Measurements from ENCODE around the gene DKK1. TPM values are rescaled to one million over a fixed set of nuclear protein-coding genes. Genes with fewer than 3 reads are reported as not detected.

DKK1 gene
- total RNA-seq, 1 donor from 2014 or later: 13.7 TPM

DNA sequence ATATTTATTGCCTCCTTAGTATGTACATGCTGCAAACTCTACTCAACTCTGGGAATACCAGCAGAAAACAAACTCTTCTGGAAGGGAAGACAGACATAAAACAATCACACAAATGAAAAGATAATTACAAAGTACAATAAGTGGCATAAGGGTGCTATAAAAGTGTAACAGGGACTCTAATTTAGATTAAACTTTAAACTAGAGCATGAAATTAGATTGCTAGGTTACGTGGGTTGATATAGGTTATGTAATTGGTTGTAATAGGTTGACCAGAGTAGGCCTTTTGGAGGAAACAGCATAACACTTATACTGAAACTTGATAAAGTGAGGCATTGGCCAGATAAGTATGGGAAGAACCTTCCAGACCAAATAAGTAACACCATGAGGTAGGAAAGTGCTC, 26.2 kb upstream of the DKK1 start:
- no peak overlapping the region for H3K4me3 ChIP-seq (ENCODE audit: insufficient read depth, low read depth, low read length)
- H3K4me3 Mint-ChIP-seq (ENCODE audit: unreplicated experiment): no peak overlapping the region
- no peaks in the 10 kb centered on the region for H4K20me1 ChIP-seq (ENCODE audit: insufficient read depth, low read length)
- no peak for FAIRE-seq
- H3K4me1 ChIP-seq (ENCODE audit: insufficient read depth, low read length): no peaks in the 10 kb centered on the region
- peaks cover 1% of the 10 kb centered on the region for H3K9me3 Mint-ChIP-seq (ENCODE audit: unreplicated experiment)
- H3K9me3 ChIP-seq (ENCODE audit: insufficient read depth, low read depth, low read length): no peaks in the 10 kb centered on the region
- H3K27ac ChIP-seq (ENCODE audit: low read depth, low read length): no peak overlapping the region
- H3K27me3 ChIP-seq (ENCODE audit: insufficient read depth, low read length): no peaks in the 10 kb centered on the region
- H2AFZ ChIP-seq (ENCODE audit: low read depth, low read length): no peak overlapping the region
- TF ChIP-seq, protein P1, sequence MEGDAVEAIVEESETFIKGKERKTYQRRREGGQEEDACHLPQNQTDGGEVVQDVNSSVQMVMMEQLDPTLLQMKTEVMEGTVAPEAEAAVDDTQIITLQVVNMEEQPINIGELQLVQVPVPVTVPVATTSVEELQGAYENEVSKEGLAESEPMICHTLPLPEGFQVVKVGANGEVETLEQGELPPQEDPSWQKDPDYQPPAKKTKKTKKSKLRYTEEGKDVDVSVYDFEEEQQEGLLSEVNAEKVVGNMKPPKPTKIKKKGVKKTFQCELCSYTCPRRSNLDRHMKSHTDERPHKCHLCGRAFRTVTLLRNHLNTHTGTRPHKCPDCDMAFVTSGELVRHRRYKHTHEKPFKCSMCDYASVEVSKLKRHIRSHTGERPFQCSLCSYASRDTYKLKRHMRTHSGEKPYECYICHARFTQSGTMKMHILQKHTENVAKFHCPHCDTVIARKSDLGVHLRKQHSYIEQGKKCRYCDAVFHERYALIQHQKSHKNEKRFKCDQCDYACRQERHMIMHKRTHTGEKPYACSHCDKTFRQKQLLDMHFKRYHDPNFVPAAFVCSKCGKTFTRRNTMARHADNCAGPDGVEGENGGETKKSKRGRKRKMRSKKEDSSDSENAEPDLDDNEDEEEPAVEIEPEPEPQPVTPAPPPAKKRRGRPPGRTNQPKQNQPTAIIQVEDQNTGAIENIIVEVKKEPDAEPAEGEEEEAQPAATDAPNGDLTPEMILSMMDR (IDR thresholded peaks at IDR 0.05; ENCODE audit: insufficient read depth, low read depth, low read length): no peak
- TF ChIP-seq EZH2 (IDR thresholded peaks at IDR 0.05; ENCODE audit: insufficient read depth, low read length): no peak
- no peaks in the 10 kb centered on the region for H3K36me3 ChIP-seq (ENCODE audit: insufficient read depth, low read length)
- no peak overlapping the region for H3K4me2 ChIP-seq (ENCODE audit: low read length)
- no peak overlapping the region for H3K27ac Mint-ChIP-seq (ENCODE audit: unreplicated experiment)
- DNase-seq (ENCODE audit: low read depth): no peak
- no peaks in the 10 kb centered on the region for H3K36me3 Mint-ChIP-seq (ENCODE audit: low read depth, unreplicated experiment)
- H3K9ac ChIP-seq (ENCODE audit: low read length): no peak overlapping the region
- peaks cover 4% of the 10 kb centered on the region for H3K4me1 Mint-ChIP-seq (ENCODE audit: low read depth, unreplicated experiment)
- H3K79me2 ChIP-seq (ENCODE audit: insufficient read depth, low read length): no peaks in the 10 kb centered on the region
- no peaks in the 10 kb centered on the region for H3K27me3 Mint-ChIP-seq (ENCODE audit: low read depth, unreplicated experiment)

DNA sequence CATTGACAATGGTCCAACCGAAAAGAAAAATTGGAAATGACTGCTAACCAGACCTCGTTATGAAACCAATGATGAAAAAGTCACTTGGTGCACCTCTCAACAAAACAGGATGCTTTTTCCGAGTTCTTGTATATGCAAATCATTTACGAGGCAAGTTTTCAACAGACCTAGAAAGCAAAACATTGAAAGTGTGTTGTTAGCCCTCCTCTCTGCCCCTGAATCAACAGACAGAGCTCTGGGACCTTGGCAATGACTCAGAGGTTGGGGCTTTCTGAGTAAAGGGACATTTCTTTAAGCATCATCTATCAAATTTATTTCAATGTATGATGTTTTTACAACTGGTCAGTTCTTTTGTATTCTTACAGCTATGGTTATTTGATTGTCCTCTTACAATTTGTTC, 16.3 kb upstream of the DKK1 start:
- H3K36me3 Mint-ChIP-seq (ENCODE audit: low read depth, unreplicated experiment): no peaks in the 10 kb centered on the region
- H3K36me3 ChIP-seq (ENCODE audit: insufficient read depth, low read length): no peaks in the 10 kb centered on the region
- H3K9ac ChIP-seq (ENCODE audit: low read length): no peak overlapping the region
- FAIRE-seq (peak; percentile 26), DNase-seq (ENCODE audit: low read depth) (no peak)
- no peaks in the 10 kb centered on the region for H3K27me3 Mint-ChIP-seq (ENCODE audit: low read depth, unreplicated experiment)
- no peak for TF ChIP-seq EZH2 (IDR thresholded peaks at IDR 0.05; ENCODE audit: insufficient read depth, low read length)
- TF ChIP-seq, protein P1 (IDR thresholded peaks at IDR 0.05; ENCODE audit: insufficient read depth, low read depth, low read length): no peak
- H3K4me1 Mint-ChIP-seq (ENCODE audit: low read depth, unreplicated experiment): no peaks in the 10 kb centered on the region
- no peaks in the 10 kb centered on the region for H3K4me1 ChIP-seq (ENCODE audit: insufficient read depth, low read length)
- H3K79me2 ChIP-seq (ENCODE audit: insufficient read depth, low read length): no peaks in the 10 kb centered on the region
- no peaks in the 10 kb centered on the region for H3K9me3 ChIP-seq (ENCODE audit: insufficient read depth, low read depth, low read length)
- H3K4me3 ChIP-seq (ENCODE audit: insufficient read depth, low read depth, low read length): no peak overlapping the region
- H3K27me3 ChIP-seq (ENCODE audit: insufficient read depth, low read length): no peaks in the 10 kb centered on the region
- peaks cover 3% of the 10 kb centered on the region for H3K9me3 Mint-ChIP-seq (ENCODE audit: unreplicated experiment)
- no peak overlapping the region for H3K4me2 ChIP-seq (ENCODE audit: low read length)
- H3K27ac ChIP-seq (ENCODE audit: low read depth, low read length): no peak overlapping the region
- H3K4me3 Mint-ChIP-seq (ENCODE audit: unreplicated experiment): no peak overlapping the region
- no peak overlapping the region for H3K27ac Mint-ChIP-seq (ENCODE audit: unreplicated experiment)
- H4K20me1 ChIP-seq (ENCODE audit: insufficient read depth, low read length): no peaks in the 10 kb centered on the region
- H2AFZ ChIP-seq (ENCODE audit: low read depth, low read length): no peak overlapping the region

DNA sequence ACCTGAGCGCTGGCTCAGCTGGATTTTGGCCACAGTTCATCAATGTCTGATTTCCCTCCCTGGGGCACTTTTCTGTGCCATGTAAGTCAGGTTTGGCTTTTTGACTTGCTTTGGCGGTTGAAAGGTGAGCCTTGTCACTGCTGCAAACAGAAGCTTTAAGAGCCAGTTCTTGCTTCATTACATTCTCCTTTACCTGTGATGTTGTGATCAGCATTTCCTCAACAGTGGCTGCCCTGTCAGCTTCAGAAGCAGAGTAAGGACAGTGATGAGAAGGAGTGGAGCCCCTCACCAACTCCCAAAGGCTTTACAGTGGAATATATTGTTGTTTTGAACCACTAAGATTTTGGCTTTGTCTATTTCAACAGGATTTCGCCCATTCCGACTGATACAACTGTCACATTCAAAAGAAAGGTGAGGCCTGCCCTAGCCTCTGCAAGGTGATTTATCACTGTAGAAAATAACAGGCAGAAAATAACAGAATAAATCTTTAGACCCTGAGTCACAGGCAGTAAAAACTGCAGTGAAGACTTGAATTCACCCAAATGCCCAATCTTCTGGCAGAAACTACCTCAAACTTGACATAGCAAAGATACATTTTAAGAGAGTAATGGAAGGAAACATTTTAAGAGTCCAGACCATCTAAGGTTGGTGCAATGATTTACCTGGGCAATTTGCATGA, 13.3 kb upstream of the DKK1 start:
- Histone ChIP-seq H3K4me1 (ENCODE audit: insufficient read depth, low read length) (no peaks in the 10 kb centered on the region), H4K20me1 (ENCODE audit: insufficient read depth, low read length) (no peaks in the 10 kb centered on the region), H3K4me2 (ENCODE audit: low read length) (no peak overlapping the region), H3K9me3 (ENCODE audit: insufficient read depth, low read depth, low read length) (no peaks in the 10 kb centered on the region), H3K79me2 (ENCODE audit: insufficient read depth, low read length) (no peaks in the 10 kb centered on the region), H3K4me3 (ENCODE audit: insufficient read depth, low read depth, low read length) (no peak overlapping the region), H3K27me3 (ENCODE audit: insufficient read depth, low read length) (no peaks in the 10 kb centered on the region), H3K36me3 (ENCODE audit: insufficient read depth, low read length) (no peaks in the 10 kb centered on the region), H2AFZ (ENCODE audit: low read depth, low read length) (no peak overlapping the region), H3K9ac (ENCODE audit: low read length) (no peak overlapping the region), H3K27ac (ENCODE audit: low read depth, low read length) (no peak overlapping the region)
- Mint-ChIP-seq H3K36me3 (ENCODE audit: low read depth, unreplicated experiment) (no peaks in the 10 kb centered on the region), H3K9me3 (ENCODE audit: unreplicated experiment) (peaks cover 3% of the 10 kb centered on the region), H3K4me3 (ENCODE audit: unreplicated experiment) (no peak overlapping the region), H3K27me3 (ENCODE audit: low read depth, unreplicated experiment) (no peaks in the 10 kb centered on the region), H3K27ac (ENCODE audit: unreplicated experiment) (no peak overlapping the region), H3K4me1 (ENCODE audit: low read depth, unreplicated experiment) (no peaks in the 10 kb centered on the region)
- DNase-seq (ENCODE audit: low read depth) (no peak), FAIRE-seq (no peak)
- TF ChIP-seq, protein P1 (IDR thresholded peaks at IDR 0.05; ENCODE audit: insufficient read depth, low read depth, low read length): no peak
- TF ChIP-seq EZH2 (IDR thresholded peaks at IDR 0.05; ENCODE audit: insufficient read depth, low read length): no peak

Data from astrocyte (in vitro differentiated cells and primary cell).